Measurements from ENCODE around the gene IL18.
A peak's percentile ranks its signal among the peaks of the same experiment; 100 is the strongest.
"Not testable (repeated sequence)": the region's sequence is repeated elsewhere in the genome, so short reads cannot be mapped to it uniquely, and the experiment has no call there.

The IL18 gene

GRCh38 chr11:112167145-112167544 is 3.3 kb upstream of the IL18 start, which contains the start of gene TEX12:
TEX12 (plus strand) TSS chr11:112167372; CDS start chr11:112169269, 1,897 bp downstream.
- DNase-seq, result no peak

- no peak for DNase-seq
Observed at GRCh38 chr11:112166562-112166961, 2.7 kb upstream of the IL18 start.

GRCh38 chr11:112165049-112165448 is 1.2 kb upstream of the IL18 start:
- DNase-seq, result no peak

GRCh38 chr11:112162761-112163546 is 940 bp downstream of the IL18 start:
- DNase-seq, result no peak

GRCh38 chr11:112162200-112162599 is 1.7 kb downstream of the IL18 start:
- not testable (repeated sequence) for DNase-seq

- no peak for DNase-seq
Observed at GRCh38 chr11:112161012-112161411, 2.9 kb downstream of the IL18 start.

- DNase-seq, result no peak
Observed at GRCh38 chr11:112160091-112160848, 3.6 kb downstream of the IL18 start.

- no peak for DNase-seq
Observed at GRCh38 chr11:112159098-112160065, 4.5 kb downstream of the IL18 start.

GRCh38 chr11:112156956-112157766 is 6.7 kb downstream of the IL18 start:
- DNase-seq, result peak in 1 of 2 donors; percentile 17

- no peak for DNase-seq
Observed at GRCh38 chr11:112156153-112156955, 7.5 kb downstream of the IL18 start.

GRCh38 chr11:112150517-112150916 is 13.4 kb downstream of the IL18 start:
- DNase-seq, result no peak

- DNase-seq, result no peak
Observed at GRCh38 chr11:112143597-112143996, 20.3 kb downstream of the IL18 start.

GRCh38 chr11:112134473-112134872 is 29.4 kb downstream of the IL18 start:
- DNase-seq, result no peak

GRCh38 chr11:112132737-112133136 is 31.2 kb downstream of the IL18 start:
- DNase-seq, result no peak

GRCh38 chr11:112129656-112130055 is 34.2 kb downstream of the IL18 start:
- DNase-seq, result peak in 1 of 2 donors; percentile 19

GRCh38 chr11:112128483-112129121 is 35.3 kb downstream of the IL18 start:
- DNase-seq, result no peak

- DNase-seq, result no peak
Observed at GRCh38 chr11:112127056-112127455, 36.8 kb downstream of the IL18 start.

GRCh38 chr11:112123129-112123528 is 40.8 kb downstream of the IL18 start:
- no peak for DNase-seq

GRCh38 chr11:112121981-112122615 is 41.8 kb downstream of the IL18 start:
- no peak for DNase-seq

GRCh38 chr11:112118176-112118575 is 45.7 kb downstream of the IL18 start:
- no peak for DNase-seq
